ENCODE results near the gene POLL.

POLL gene

GRCh38 chr10:101614663-101615524, 26.8 kb upstream of the POLL start:
- Histone ChIP-seq H3K4me3 (no peak overlapping the region), H3K36me3 (ENCODE audit: insufficient read depth, low read length) (no peaks in the 10 kb centered on the region), H3K9me3 (ENCODE audit: low read depth, low read length) (no peaks in the 10 kb centered on the region), H3K27ac (no peak overlapping the region), H3K9ac (ENCODE audit: insufficient read length) (no peak overlapping the region)
- DNase-seq (ENCODE audit: low read depth, low spot score), result no peak
- TF ChIP-seq FOXP2 (optimal IDR thresholded peaks at IDR 0.05; ENCODE audit: control extremely low read depth, extremely low read length, insufficient read depth), result no peak
- TF ChIP-seq EZH2 (IDR thresholded peaks at IDR 0.05), result no peak
- TF ChIP-seq POLR2AphosphoS5 (IDR thresholded peaks at IDR 0.05; ENCODE audit: borderline replicate concordance, low read depth, low read length), result no peak

GRCh38 chr10:101613646-101614045, 25.6 kb upstream of the POLL start:
- Histone ChIP-seq H3K27ac (no peak overlapping the region), H3K9me3 (ENCODE audit: low read depth, low read length) (no peaks in the 10 kb centered on the region), H3K36me3 (ENCODE audit: insufficient read depth, low read length) (no peaks in the 10 kb centered on the region), H3K4me3 (no peak overlapping the region), H3K9ac (ENCODE audit: insufficient read length) (no peak overlapping the region)
- no peak for DNase-seq (ENCODE audit: low read depth, low spot score)
- TF ChIP-seq EZH2 (IDR thresholded peaks at IDR 0.05) (no peak), POLR2AphosphoS5 (IDR thresholded peaks at IDR 0.05; ENCODE audit: borderline replicate concordance, low read depth, low read length) (no peak), FOXP2 (optimal IDR thresholded peaks at IDR 0.05; ENCODE audit: control extremely low read depth, extremely low read length, insufficient read depth) (no peak)

GRCh38 chr10:101612872-101613271, 24.8 kb upstream of the POLL start:
- DNase-seq (ENCODE audit: low read depth, low spot score), result no peak
- Histone ChIP-seq H3K36me3 (ENCODE audit: insufficient read depth, low read length) (no peaks in the 10 kb centered on the region), H3K9me3 (ENCODE audit: low read depth, low read length) (no peaks in the 10 kb centered on the region), H3K4me3 (no peak overlapping the region), H3K9ac (ENCODE audit: insufficient read length) (no peak overlapping the region), H3K27ac (no peak overlapping the region)
- no peak for TF ChIP-seq FOXP2 (optimal IDR thresholded peaks at IDR 0.05; ENCODE audit: control extremely low read depth, extremely low read length, insufficient read depth)
- no peak for TF ChIP-seq EZH2 (IDR thresholded peaks at IDR 0.05)
- no peak for TF ChIP-seq POLR2AphosphoS5 (IDR thresholded peaks at IDR 0.05; ENCODE audit: borderline replicate concordance, low read depth, low read length)

- no peaks in the 10 kb centered on the region for H3K9me3 ChIP-seq (ENCODE audit: low read depth, low read length)
- no peaks in the 10 kb centered on the region for H3K36me3 ChIP-seq (ENCODE audit: insufficient read depth, low read length)
- TF ChIP-seq POLR2AphosphoS5 (IDR thresholded peaks at IDR 0.05; ENCODE audit: borderline replicate concordance, low read depth, low read length) (no peak), FOXP2 (optimal IDR thresholded peaks at IDR 0.05; ENCODE audit: control extremely low read depth, extremely low read length, insufficient read depth) (no peak)
- no peak overlapping the region for H3K27ac ChIP-seq
- H3K9ac ChIP-seq (ENCODE audit: insufficient read length), result no peak overlapping the region
- DNase-seq (ENCODE audit: low read depth, low spot score), result no peak
- no peak overlapping the region for H3K4me3 ChIP-seq
These were observed 24.0 kb upstream of the POLL start for GRCh38 chr10:101612086-101612485.

GRCh38 chr10:101611096-101611905, 23.2 kb upstream of the POLL start:
- H3K9ac ChIP-seq (ENCODE audit: insufficient read length), result no peak overlapping the region
- H3K36me3 ChIP-seq (ENCODE audit: insufficient read depth, low read length), result no peaks in the 10 kb centered on the region
- H3K9me3 ChIP-seq (ENCODE audit: low read depth, low read length), result no peaks in the 10 kb centered on the region
- DNase-seq (ENCODE audit: low read depth, low spot score), result no peak
- no peak for TF ChIP-seq POLR2AphosphoS5 (IDR thresholded peaks at IDR 0.05; ENCODE audit: borderline replicate concordance, low read depth, low read length)
- no peak for TF ChIP-seq EZH2 (IDR thresholded peaks at IDR 0.05)
- no peak for TF ChIP-seq FOXP2 (optimal IDR thresholded peaks at IDR 0.05; ENCODE audit: control extremely low read depth, extremely low read length, insufficient read depth)
- no peak overlapping the region for H3K27ac ChIP-seq
- H3K4me3 ChIP-seq, result no peak overlapping the region

- no peak overlapping the region for H3K4me3 ChIP-seq
- no peak for TF ChIP-seq POLR2AphosphoS5 (IDR thresholded peaks at IDR 0.05; ENCODE audit: borderline replicate concordance, low read depth, low read length)
- TF ChIP-seq FOXP2 (optimal IDR thresholded peaks at IDR 0.05; ENCODE audit: control extremely low read depth, extremely low read length, insufficient read depth), result no peak
- no peak for TF ChIP-seq EZH2 (IDR thresholded peaks at IDR 0.05)
- H3K27ac ChIP-seq, result no peak overlapping the region
- no peaks in the 10 kb centered on the region for H3K36me3 ChIP-seq (ENCODE audit: insufficient read depth, low read length)
- no peaks in the 10 kb centered on the region for H3K9me3 ChIP-seq (ENCODE audit: low read depth, low read length)
- H3K9ac ChIP-seq (ENCODE audit: insufficient read length), result no peak overlapping the region
- no peak for DNase-seq (ENCODE audit: low read depth, low spot score)
These were observed 21.4 kb upstream of the POLL start for GRCh38 chr10:101609481-101609880.

- no peak overlapping the region for H3K4me3 ChIP-seq
- no peaks in the 10 kb centered on the region for H3K9me3 ChIP-seq (ENCODE audit: low read depth, low read length)
- no peaks in the 10 kb centered on the region for H3K36me3 ChIP-seq (ENCODE audit: insufficient read depth, low read length)
- TF ChIP-seq POLR2AphosphoS5 (IDR thresholded peaks at IDR 0.05; ENCODE audit: borderline replicate concordance, low read depth, low read length) (no peak), EZH2 (IDR thresholded peaks at IDR 0.05) (no peak), FOXP2 (optimal IDR thresholded peaks at IDR 0.05; ENCODE audit: control extremely low read depth, extremely low read length, insufficient read depth) (no peak)
- no peak for DNase-seq (ENCODE audit: low read depth, low spot score)
- no peak overlapping the region for H3K27ac ChIP-seq
- H3K9ac ChIP-seq (ENCODE audit: insufficient read length), result no peak overlapping the region
These were observed 19.1 kb upstream of the POLL start for GRCh38 chr10:101607124-101607523.

- no peak overlapping the region for H3K27ac ChIP-seq
- H3K4me3 ChIP-seq, result no peak overlapping the region
- no peak overlapping the region for H3K9ac ChIP-seq (ENCODE audit: insufficient read length)
- DNase-seq (ENCODE audit: low read depth, low spot score), result no peak
- no peaks in the 10 kb centered on the region for H3K36me3 ChIP-seq (ENCODE audit: insufficient read depth, low read length)
- TF ChIP-seq POLR2AphosphoS5 (IDR thresholded peaks at IDR 0.05; ENCODE audit: borderline replicate concordance, low read depth, low read length) (no peak), EZH2 (IDR thresholded peaks at IDR 0.05) (no peak), FOXP2 (optimal IDR thresholded peaks at IDR 0.05; ENCODE audit: control extremely low read depth, extremely low read length, insufficient read depth) (no peak)
- H3K9me3 ChIP-seq (ENCODE audit: low read depth, low read length), result no peaks in the 10 kb centered on the region
These were observed 14.8 kb upstream of the POLL start for GRCh38 chr10:101602761-101603398.
